Skeletal muscle cell (primary cell): ENCODE measurements around the gene LCA5.
A peak's percentile ranks its signal among the peaks of the same experiment; 100 is the strongest.
"Not testable (repeated sequence)": the region's sequence is repeated elsewhere in the genome, so short reads cannot be mapped to it uniquely, and the experiment has no call there.

Experiments
- DNase-seq: peaks from one replicate; pipeline ENCODE4 v3.0.0-alpha.2; 2010; ENCODE audit warnings: low read depth
- H3K4me3 ChIP-seq: 2 replicates; pipeline ENCODE4 v1.5.1; 2011; ENCODE audit warnings: low read depth, mild to moderate bottlenecking, control low read depth, low read length, moderate library complexity

The LCA5 gene

DNA sequence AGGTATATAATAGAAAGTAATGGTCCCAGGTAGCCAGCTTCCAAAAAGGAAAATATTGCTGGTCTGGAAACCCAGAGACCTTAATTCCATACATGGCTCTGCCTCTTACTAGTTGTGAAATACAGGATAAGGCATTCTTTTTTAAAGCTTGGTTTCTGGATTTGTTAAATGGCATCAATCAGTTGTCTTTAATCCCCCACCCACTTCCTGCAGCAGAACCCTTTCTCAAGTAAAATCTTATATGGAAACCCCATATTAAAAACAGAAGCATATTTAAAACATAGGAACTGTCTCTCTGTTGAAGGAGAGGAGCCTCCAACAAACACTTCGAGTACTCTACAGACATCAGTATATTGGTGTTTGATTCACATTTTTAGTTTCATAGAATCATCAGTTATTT lies 6.2 kb upstream of the LCA5 start:
- no peak overlapping the region for H3K4me3 ChIP-seq
- DNase-seq: no peak

- peak overlapping the region; percentile 81 for H3K4me3 ChIP-seq
- DNase-seq: no peak
These were observed 1.1 kb upstream of the LCA5 start for GRCh38 chr6:79538106-79538971.

DNA sequence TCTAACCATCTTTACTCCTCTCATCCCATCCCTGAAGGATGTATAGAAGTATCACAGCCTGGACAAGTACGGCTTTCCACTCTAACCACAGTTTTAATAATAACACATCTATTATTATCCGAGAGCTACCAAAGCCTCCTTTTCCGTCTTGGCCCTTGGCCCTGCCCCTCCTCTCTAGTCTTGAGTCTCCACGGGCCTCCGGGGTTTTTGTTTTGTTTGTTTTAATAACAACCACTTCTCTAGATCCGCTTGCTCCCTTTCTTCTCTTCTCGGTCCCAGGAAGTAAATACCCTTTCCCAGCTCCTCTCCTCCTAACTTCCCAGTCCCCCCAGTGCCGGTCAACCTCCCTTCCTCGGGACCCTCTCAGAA lies 661 bp downstream of the LCA5 start:
- peak overlapping the region; percentile 81 for H3K4me3 ChIP-seq
- no peak for DNase-seq

DNA sequence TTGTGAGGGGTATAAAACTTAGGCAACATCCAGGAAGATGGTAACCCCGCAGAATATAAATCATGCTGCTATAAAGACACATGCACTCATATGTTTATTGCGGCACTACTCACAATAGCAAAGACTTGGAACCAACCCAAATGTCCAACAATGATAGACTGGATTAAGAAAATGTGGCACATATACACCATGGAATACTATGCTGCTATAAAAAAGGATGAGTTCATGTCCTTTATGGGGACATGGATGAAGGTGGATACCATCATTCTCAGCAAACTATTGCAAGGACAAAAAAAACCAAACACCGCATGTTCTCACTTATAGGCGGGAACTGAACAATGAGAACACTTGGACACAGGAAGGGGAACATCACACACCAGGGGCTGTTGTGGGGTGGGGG lies 7.7 kb downstream of the LCA5 start:
- not testable (repeated sequence) for DNase-seq, H3K4me3 ChIP-seq

DNA sequence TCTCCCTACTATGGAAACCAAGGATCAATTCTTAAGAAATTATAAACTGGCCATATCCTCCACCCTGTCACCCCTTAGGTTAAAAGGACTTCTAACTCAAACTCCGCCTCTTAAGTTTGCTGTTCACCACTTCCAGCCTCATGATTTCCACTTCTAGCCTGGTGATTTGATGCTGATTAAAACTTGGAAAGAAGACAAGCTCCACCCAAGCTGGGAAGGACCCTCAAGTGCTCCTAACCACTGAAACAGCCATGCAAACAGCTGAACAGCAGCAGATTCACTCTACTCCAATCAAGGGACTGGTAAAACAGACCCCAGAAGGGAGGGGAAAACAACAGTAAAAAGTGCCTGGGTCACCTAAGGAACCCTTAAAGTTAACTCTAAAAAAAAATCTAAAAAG lies 10.3 kb downstream of the LCA5 start:
- DNase-seq: no peak
- no peak overlapping the region for H3K4me3 ChIP-seq

DNA sequence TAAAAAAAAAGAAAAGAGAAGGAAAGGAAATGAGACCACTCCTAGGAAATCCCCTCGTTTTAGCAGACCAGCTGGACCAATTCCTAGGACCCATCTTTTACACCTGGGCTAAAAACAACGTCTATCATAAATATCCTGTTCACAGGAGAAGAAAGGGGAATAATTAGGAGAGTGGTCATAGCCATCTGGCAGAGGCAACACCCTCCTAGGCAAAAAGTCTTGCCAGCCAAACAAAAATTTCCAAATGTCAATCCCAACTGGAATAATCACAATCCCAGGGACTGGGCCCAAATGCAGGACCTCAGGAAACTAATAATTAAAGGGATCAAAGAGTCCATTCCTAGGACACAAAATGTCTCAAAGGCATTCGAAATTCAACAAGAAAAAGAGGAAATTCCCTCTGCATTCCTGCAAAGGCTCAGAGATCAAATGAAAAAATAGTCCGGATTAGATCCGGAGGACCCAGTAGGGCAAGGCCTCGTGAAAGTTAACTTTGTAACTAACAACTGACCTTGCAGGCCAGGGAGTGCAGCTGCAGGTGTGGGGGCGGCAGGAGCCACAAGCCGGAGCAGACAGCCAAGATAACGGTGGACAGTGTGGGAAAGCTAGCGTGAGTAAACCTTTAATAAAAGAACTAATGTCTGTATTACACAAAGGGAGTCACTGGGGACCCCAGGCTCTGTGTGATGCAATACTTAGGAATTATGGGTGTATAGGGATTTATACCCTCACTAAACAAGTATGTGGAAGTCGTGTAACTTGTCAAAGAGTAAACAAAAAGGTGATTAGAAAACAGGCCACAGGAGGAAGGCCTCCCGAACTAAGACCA lies 11.7 kb downstream of the LCA5 start:
- H3K4me3 ChIP-seq: no peak overlapping the region
- peak; percentile 69 for DNase-seq

DNA sequence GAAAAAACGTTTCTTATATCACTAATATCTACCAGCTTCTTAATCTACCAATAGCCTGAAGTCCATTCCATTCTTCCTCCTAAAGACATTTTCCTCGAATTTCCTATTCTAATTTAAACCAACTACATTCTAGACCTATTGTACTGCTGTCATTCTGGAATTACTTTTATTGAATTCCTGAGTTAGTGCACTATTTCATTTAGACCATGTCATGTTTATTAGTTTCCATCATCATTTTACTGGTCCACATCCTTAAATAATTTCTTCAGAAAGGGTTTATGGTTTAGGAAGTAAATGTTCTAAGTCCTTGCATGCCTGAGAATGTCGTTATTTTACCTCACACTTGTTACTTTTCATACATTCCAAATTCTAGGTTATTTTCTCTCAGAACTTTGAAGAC lies 13.2 kb downstream of the LCA5 start:
- no peak for DNase-seq
- no peak overlapping the region for H3K4me3 ChIP-seq

- no peak for DNase-seq
- H3K4me3 ChIP-seq: no peak overlapping the region
These were observed 14.6 kb downstream of the LCA5 start for GRCh38 chr6:79522609-79523008.

GRCh38 chr6:79520534-79520933 lies 16.7 kb downstream of the LCA5 start:
- DNase-seq: no peak
- no peak overlapping the region for H3K4me3 ChIP-seq

DNA sequence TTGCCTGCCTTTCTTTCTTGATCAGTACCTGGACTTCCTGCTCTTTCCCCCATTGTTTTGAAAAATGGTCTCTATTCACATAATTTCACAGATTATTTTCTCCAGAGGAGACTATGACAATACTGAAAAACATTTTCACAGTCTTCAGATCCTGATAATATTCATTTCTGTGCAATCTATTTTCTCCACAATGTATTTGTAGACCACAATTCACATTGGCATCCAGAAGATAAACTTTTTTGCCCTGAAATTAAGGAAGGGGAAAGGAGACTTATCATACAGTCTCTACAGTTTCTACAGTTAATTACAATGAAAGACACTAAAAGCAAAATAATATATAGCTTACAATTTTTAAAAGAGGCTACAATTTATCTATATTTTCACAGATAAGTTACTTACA lies 18.4 kb downstream of the LCA5 start:
- H3K4me3 ChIP-seq: no peak overlapping the region
- DNase-seq: no peak

DNA sequence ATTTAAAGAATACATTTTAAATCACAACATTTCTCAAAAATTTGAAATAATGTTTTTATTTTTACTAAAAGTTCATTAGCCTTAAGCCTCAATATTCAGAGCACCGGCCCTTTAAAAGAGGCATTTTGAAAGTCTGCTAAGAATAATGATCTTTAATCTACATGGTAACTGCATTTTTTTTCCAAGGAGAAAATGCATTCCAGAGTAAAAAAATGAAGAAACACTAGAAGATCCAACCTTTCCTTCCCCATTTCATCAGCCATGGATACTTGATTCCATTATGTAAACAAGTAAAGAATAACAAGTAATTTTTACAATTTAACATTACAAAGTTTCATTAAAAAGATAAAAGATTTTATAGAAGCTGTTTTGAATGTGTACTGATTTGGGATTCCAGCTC lies 21.8 kb downstream of the LCA5 start:
- H3K4me3 ChIP-seq: no peak overlapping the region
- no peak for DNase-seq

GRCh38 chr6:79513111-79513510 lies 24.1 kb downstream of the LCA5 start:
- no peak for DNase-seq
- no peak overlapping the region for H3K4me3 ChIP-seq

- no peak for DNase-seq
- no peak overlapping the region for H3K4me3 ChIP-seq
These were observed 25.2 kb downstream of the LCA5 start for GRCh38 chr6:79512014-79512413.

GRCh38 chr6:79510707-79511106 lies 26.5 kb downstream of the LCA5 start:
- DNase-seq: no peak
- H3K4me3 ChIP-seq: no peak overlapping the region

DNA sequence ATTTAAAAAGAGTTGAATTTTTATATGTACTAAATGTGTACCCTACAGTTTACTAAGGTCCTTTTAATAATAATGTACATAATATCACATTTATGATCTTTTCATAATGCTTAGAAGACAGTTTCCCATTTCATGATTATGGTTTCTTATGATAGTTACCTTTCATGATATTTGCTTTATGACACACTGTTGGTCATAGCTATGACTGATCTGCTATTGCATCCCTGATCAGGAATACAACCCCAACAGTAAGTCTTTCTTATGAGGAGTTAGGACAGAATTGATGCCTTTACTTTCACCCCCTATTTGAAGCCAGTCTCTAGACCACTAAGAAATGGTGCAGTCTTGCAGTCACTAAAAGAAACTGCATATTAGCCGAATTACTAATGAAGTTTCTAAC lies 31.0 kb downstream of the LCA5 start:
- H3K4me3 ChIP-seq: no peak overlapping the region
- no peak for DNase-seq

DNA sequence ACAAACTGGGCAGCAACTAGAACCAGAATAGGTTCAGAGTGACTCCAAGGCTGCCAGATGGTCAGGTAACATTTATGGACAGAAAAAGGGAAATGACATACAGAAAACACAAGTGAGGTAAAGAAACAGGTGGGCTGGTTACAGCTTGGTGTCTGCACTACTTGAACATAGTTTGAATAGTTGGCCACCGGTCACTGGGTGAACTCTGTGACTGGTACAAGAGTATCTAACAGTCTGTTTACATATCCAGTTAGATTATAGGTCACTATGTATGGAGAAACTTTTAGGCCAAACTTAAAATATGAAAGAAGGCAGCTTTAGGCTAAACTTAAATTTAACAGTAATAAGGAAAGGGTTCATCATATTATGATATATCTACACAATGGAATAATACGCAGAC lies 32.9 kb downstream of the LCA5 start:
- no peak overlapping the region for H3K4me3 ChIP-seq
- no peak for DNase-seq

GRCh38 chr6:79498842-79499241 lies 38.4 kb downstream of the LCA5 start:
- no peak overlapping the region for H3K4me3 ChIP-seq
- no peak for DNase-seq

- no peak for DNase-seq
- no peak overlapping the region for H3K4me3 ChIP-seq
These were observed 42.0 kb downstream of the LCA5 start for GRCh38 chr6:79495246-79495645.

DNA sequence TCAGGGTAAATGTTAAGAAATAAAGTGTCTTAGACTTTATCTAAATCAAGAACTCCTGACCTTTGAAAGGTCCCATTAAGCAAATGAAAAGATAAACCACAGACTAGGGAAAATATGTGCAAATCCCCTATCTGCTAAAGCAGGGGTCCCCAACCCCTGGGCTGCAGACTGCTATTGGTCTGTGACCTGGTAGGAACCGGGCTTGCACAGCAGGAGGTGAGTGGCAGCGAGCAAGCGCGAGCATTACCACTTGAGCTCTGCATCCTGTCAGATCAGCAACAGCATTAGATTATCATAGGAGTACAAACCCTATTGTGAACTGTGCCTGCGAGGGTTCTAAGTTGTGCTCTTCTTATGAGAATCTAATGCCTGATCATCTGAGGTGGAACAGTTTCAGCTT lies 42.4 kb downstream of the LCA5 start:
- no peak for DNase-seq
- H3K4me3 ChIP-seq: no peak overlapping the region

- DNase-seq: no peak
- H3K4me3 ChIP-seq: no peak overlapping the region
These were observed 66.5 kb downstream of the LCA5 start for GRCh38 chr6:79470728-79471127.
